DND-41 (cell line): ENCODE results near the gene SLC1A3.

Source experiments
- ATAC-seq: fragments of 200-7000 bp; cut with Tn5 transposase; 3 replicates; pipeline ENCODE4 v1.9.1; 2021; ENCODE audit warnings: low read depth; ENCODE audit not compliant: insufficient read depth
- DNase-seq: peaks from one replicate; pipeline ENCODE4 v3.0.0-alpha.2; 2020
- H2AFZ ChIP-seq: 2 replicates; pipeline ENCODE4 v1.6.0; 2012; ENCODE audit warnings: low read depth, low read length
- H3K27ac ChIP-seq: 2 replicates; pipeline ENCODE4 v1.5.1; 2012; ENCODE audit warnings: low read length, inconsistent platforms
- H3K27me3 ChIP-seq: fragments of 200-600 bp; sonication (generic); 2 replicates; pipeline ENCODE4 v1.6.0; 2012; ENCODE audit warnings: low read length, mild to moderate bottlenecking, inconsistent platforms; ENCODE audit not compliant: insufficient read depth, poor library complexity
- H3K36me3 ChIP-seq: 2 replicates; pipeline ENCODE4 v1.5.1; 2012; ENCODE audit warnings: low read length, inconsistent platforms; ENCODE audit not compliant: insufficient read depth
- H3K4me1 ChIP-seq: 2 replicates; pipeline ENCODE4 v1.5.1; 2012; ENCODE audit warnings: mild to moderate bottlenecking, low read length; ENCODE audit not compliant: insufficient read depth
- H3K4me2 ChIP-seq: 2 replicates; pipeline ENCODE4 v1.6.0; 2012; ENCODE audit warnings: mild to moderate bottlenecking, moderate library complexity, low read length, inconsistent platforms; ENCODE audit not compliant: insufficient read depth
- H3K4me3 ChIP-seq, 2 experiments: fragments of 200-600 bp in 1 of 2; shearing (Covaris generic) in 1 of 2; 2 replicates each; pipeline ENCODE4 v1.5.1; 2012 to 2016; ENCODE audit warnings: inconsistent platforms in 2 of 2, low read length in 2 of 2, mild to moderate bottlenecking in 2 of 2, low read depth in 1 of 2, moderate library complexity in 1 of 2
- H3K79me2 ChIP-seq: 2 replicates; pipeline ENCODE4 v1.6.0; 2012; ENCODE audit warnings: low read length, inconsistent platforms; ENCODE audit not compliant: insufficient read depth
- H3K9ac ChIP-seq: 2 replicates; pipeline ENCODE4 v1.6.0; 2012; ENCODE audit warnings: low read depth, mild to moderate bottlenecking, inconsistent platforms, low read length, moderate library complexity
- H3K9me3 ChIP-seq: 2 replicates; pipeline ENCODE4 v1.5.1; 2012; ENCODE audit warnings: low read length, moderate library complexity, mild to moderate bottlenecking, inconsistent platforms; ENCODE audit not compliant: insufficient read depth, severe bottlenecking
- H4K20me1 ChIP-seq: 2 replicates; pipeline ENCODE4 v1.6.0; 2012; ENCODE audit warnings: low read length; ENCODE audit not compliant: insufficient read depth
- EZH2 ChIP-seq: IDR thresholded peaks from 3 replicates; pipeline ENCODE4 v1.6.1; 2012; ENCODE audit warnings: borderline replicate concordance, low read depth, mild to moderate bottlenecking, moderate library complexity, low read length, inconsistent platforms; ENCODE audit not compliant: severe bottlenecking
- TF ChIP-seq, protein P1 (sequence below): IDR thresholded peaks from 2 replicates; pipeline ENCODE4 v1.5.1; 2012; ENCODE audit warnings: borderline replicate concordance, low read length, moderate library complexity, mild to moderate bottlenecking; ENCODE audit not compliant: poor library complexity, severe bottlenecking; ENCODE audit errors: extremely low read depth

SLC1A3 gene

DNA sequence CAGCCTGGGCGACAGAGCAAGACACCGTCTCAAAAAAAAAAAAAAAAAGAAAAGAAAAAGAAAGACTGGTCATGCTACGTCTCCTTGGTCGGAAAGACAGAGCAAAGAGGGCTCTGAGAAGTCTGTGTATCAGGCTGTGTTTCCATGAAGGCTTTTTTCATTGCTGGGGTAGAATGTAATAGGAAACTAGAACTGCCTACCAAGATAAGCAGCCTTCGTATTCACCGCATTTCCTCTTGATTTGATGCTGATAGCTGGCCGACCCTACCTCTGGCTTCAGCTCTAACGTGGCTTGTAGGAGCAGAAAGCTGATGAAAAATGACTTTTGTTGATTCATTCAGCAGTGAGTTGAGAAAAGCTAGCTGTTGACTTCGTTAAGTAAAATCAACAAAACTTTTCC is 17.4 kb downstream of the SLC1A3 start:
- no peaks in the 10 kb centered on the region for H3K79me2 ChIP-seq
- H3K4me2 ChIP-seq, result no peak overlapping the region
- TF ChIP-seq, protein P1, sequence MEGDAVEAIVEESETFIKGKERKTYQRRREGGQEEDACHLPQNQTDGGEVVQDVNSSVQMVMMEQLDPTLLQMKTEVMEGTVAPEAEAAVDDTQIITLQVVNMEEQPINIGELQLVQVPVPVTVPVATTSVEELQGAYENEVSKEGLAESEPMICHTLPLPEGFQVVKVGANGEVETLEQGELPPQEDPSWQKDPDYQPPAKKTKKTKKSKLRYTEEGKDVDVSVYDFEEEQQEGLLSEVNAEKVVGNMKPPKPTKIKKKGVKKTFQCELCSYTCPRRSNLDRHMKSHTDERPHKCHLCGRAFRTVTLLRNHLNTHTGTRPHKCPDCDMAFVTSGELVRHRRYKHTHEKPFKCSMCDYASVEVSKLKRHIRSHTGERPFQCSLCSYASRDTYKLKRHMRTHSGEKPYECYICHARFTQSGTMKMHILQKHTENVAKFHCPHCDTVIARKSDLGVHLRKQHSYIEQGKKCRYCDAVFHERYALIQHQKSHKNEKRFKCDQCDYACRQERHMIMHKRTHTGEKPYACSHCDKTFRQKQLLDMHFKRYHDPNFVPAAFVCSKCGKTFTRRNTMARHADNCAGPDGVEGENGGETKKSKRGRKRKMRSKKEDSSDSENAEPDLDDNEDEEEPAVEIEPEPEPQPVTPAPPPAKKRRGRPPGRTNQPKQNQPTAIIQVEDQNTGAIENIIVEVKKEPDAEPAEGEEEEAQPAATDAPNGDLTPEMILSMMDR, result no peak
- no peak for TF ChIP-seq EZH2
- H3K4me3 ChIP-seq, result no peak overlapping the region
- H3K36me3 ChIP-seq, result no peaks in the 10 kb centered on the region
- H3K9ac ChIP-seq, result no peak overlapping the region
- DNase-seq (no peak), ATAC-seq (no peak)
- H3K27ac ChIP-seq, result no peak overlapping the region
- H3K27me3 ChIP-seq, result peaks cover 2% of the 10 kb centered on the region
- no peaks in the 10 kb centered on the region for H4K20me1 ChIP-seq
- H3K9me3 ChIP-seq, result no peaks in the 10 kb centered on the region
- H2AFZ ChIP-seq, result no peak overlapping the region
- no peaks in the 10 kb centered on the region for H3K4me1 ChIP-seq

DNA sequence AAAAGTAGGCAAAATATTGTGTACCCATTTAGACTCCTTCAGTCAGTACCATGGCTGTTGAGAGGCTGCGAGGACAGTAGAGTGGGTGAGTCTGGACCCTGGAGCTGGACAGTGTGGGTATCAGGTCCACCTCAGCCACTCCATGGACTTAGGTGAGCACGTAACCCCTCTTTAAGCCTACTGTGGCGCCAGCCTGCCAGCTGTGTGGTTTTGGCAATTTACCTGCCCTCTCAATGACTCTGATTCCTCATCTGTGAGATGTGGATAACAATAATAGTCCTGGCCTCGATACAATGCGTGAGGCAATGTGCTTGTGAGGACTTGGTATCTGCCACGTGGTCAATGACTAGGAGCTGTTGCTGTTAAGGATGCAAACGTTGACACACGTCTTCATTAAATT is 17.9 kb downstream of the SLC1A3 start:
- Histone ChIP-seq H3K27ac (no peak overlapping the region), H3K27me3 (no peaks in the 10 kb centered on the region), H3K36me3 (no peaks in the 10 kb centered on the region), H3K4me1 (no peaks in the 10 kb centered on the region), H3K4me2 (no peak overlapping the region), H3K4me3 (no peak overlapping the region), H3K9ac (no peak overlapping the region), H4K20me1 (no peaks in the 10 kb centered on the region), H2AFZ (no peak overlapping the region), H3K9me3 (no peaks in the 10 kb centered on the region), H3K79me2 (no peaks in the 10 kb centered on the region)
- ATAC-seq, result no peak
- no peak for DNase-seq
- TF ChIP-seq, protein P1, result no peak
- TF ChIP-seq EZH2, result no peak

DNA sequence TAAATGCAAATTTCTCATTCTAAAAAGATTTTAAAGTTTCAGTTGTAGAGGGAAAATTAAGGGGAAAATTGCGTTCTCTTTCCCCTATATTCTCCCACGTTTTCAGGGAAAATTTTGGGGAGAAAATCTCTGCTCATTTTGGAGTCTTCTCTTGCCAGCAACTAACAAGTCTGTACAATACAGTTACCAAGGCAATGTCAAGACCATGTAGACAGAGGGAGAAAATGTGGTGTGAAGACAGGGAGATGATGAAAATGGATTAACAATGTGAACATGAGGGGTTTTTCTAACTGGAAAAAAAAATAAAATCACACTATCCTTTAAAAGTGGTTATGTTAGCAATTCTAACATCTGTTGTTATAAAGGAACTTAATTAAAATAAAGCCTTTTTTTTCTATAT is 22.3 kb downstream of the SLC1A3 start:
- Histone ChIP-seq H3K9me3 (no peaks in the 10 kb centered on the region), H3K4me3 (no peak overlapping the region), H3K27me3 (peaks cover 15% of the 10 kb centered on the region), H3K27ac (no peak overlapping the region), H3K79me2 (no peaks in the 10 kb centered on the region), H3K36me3 (no peaks in the 10 kb centered on the region), H3K9ac (no peak overlapping the region), H3K4me2 (no peak overlapping the region), H4K20me1 (no peaks in the 10 kb centered on the region), H2AFZ (no peak overlapping the region), H3K4me1 (no peaks in the 10 kb centered on the region)
- DNase-seq (no peak), ATAC-seq (no peak)
- TF ChIP-seq EZH2, result no peak

DNA sequence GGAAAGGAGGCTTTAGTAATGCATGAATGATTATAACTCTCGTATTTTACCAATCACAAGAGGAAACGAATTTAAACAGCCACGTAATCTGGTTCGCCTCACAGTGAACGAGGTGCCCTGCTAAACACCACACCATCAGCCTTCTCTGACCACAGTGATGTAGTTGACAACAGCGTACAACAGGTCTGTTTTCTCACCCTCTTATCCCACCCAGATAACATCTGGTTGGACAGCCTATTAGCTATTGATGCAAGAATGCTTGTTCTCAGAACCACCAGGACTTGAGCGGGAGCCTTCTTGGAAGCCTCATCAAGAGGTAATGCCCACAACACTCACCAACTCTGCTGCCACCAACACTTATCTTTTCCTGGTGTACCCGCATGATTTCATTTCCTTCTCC is 23.3 kb downstream of the SLC1A3 start:
- H3K9me3 ChIP-seq, result no peaks in the 10 kb centered on the region
- H2AFZ ChIP-seq, result no peak overlapping the region
- no peaks in the 10 kb centered on the region for H3K4me1 ChIP-seq
- peaks cover 15% of the 10 kb centered on the region for H3K27me3 ChIP-seq
- TF ChIP-seq, protein P1, result no peak
- no peak for TF ChIP-seq EZH2
- H3K27ac ChIP-seq, result no peak overlapping the region
- no peaks in the 10 kb centered on the region for H4K20me1 ChIP-seq
- H3K79me2 ChIP-seq, result no peaks in the 10 kb centered on the region
- no peak for ATAC-seq
- no peak overlapping the region for H3K9ac ChIP-seq
- no peak for DNase-seq
- no peak overlapping the region for H3K4me2 ChIP-seq
- no peak overlapping the region for H3K4me3 ChIP-seq
- no peaks in the 10 kb centered on the region for H3K36me3 ChIP-seq
